RPMI8226 (cell line): ENCODE results near the gene CAV2.

Experiments used
- DNase-seq: peaks from one replicate; pipeline ENCODE4 v3.0.0-alpha.2; 2015

CAV2 gene

DNA sequence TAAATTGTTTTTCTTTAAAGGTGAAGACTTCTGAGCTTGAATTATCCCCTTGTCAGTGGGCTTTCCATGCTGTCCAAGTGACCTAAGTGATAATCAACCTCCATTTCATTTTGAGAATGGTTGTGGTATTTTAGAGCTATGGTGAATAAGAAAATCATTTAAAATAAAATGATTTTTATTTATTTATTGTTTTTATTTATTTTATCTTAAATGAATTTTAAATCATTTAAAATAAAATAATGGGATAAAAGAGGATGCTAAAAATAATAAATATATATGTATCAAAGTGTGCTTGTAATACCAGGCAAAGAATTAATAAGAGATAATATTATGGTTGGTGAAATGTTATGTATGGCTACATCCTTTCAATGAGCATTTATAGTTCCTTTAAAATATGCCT is 49.8 kb downstream of the CAV2 start:
- no peak for DNase-seq

DNA sequence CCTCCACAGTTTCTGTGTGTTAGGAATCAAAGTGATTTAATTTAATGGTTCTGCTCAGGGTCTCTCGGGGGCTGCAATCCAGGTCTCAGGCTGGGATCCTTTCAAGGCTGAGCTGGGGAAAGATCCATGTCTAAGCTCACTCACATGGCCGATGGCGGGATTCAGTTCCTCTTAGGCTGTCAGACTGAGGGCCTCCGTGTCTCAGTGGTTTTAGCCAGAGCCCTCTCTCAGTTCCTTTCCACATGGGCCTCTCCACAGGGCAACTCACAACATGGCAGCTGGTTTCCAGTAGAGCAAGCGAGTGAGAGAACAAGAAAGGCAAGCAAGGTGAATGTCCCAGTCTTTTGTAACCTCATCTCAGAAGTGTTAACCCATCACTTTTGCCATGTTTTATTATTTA is 52.2 kb downstream of the CAV2 start:
- no peak for DNase-seq

DNA sequence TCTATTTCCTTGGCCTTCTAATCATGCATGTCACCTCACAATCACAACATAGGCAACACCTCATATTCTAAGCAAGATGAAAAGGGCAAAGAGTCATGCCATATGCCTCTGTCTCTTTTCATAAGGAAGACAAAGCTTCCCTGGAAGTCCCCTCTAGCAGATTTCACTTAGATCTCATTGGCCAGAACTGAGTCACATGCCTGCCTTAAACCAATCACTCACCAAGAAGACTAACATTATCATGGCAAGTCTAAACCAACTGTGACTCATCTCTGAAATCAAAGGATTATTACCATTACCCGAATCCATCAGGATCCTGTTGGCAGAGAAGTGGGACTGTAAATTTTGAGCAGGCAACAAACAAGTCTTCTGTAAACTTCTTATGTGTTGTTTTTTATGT is 53.1 kb downstream of the CAV2 start:
- DNase-seq, result no peak

DNA sequence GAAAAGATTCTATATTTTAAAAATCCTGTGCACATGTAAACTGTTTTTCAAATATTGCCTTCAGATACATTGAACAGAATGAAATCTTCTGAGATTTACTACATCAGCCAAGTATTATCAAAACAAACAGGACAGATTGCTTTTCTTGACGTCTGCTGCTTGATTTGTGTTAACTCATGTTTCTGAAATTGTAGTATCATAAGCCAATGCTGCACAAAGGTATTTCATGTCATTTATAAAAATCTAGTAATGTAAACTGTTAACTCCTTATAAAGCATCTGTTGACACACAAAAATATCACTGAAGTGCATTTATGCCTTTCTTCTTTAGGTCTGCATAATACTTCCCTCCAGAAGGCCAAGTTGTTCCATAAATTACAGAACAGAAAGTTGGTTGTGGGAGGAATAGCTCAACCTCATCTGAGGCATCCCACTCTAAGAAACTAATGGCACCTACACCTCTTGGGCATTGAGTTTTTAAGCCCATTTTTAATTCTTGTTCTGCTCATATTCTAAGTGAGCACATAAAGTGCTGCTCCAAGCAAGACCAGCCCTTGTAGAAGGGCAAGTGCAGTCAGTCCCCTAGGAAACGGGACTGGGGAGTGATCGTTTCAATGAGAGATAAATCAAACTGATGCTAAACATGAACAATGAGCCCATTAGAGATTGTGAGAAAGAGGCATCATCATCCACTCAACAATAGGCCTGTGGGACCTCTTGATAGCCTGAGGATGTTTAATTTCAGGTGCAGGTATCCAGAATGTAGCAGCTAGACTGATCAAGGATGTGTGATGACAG is 53.8 kb downstream of the CAV2 start:
- DNase-seq, result no peak

DNA sequence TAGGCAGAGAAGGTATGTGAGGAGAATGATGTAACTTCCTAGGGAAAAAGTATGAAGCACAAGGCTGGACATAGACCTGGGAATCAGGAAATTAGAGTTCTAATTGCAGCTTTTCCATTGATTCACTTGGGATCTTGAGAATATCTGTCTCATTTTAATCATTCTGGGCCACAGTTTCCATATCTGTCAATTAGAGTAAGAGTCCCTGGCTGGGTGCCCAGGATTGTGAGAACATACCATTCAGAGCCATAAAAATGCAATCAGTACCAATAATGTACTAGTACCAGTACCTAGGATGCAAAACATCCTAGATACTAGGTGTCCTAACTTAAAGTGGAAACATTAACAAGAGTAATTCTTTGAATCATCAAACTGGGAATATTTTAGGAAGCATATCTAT is 54.9 kb downstream of the CAV2 start:
- no peak for DNase-seq

DNA sequence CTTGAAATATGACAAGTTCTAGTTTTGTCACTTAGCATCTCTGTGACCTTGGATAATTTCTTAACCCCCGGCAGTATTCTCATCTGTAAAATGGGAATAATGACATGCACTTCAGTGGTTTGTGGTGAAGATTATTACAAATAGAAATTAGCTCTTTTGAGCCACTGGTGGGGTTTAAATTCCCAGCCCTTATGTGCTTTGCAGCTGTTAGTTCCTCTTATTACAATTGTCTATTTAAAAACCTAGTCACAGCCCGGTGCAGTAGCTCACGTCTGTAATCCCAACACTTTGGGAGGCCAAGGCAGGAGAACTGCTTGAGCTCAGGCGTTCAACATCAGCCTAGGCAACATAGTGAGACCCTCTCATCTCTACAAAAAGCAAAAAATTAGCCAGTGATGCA is 55.4 kb downstream of the CAV2 start:
- no peak for DNase-seq

DNA sequence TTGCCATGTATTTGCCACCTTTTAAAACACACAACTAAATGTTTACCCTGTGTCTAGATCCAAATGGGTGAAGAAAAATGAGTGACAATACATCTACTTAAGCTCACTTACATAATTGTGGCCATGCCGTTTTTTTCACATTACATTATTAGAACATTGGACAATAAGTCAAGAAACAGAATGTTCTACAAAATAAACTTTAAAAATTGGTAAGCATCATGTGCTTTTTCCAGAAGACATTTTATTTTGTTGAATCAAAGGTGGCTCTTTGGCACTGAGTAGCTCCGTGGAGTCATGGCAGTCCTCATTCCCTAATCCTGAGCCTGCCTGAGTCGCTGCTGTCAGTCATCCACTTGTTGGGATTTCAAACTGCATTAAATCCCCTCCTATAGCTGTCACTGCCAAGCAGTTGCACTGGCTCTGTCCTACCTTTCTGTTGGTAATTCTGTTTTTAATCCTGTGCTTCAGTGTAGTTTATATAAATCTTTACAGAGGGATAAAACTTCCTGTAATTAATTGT is 57.6 kb downstream of the CAV2 start:
- no peak for DNase-seq

DNA sequence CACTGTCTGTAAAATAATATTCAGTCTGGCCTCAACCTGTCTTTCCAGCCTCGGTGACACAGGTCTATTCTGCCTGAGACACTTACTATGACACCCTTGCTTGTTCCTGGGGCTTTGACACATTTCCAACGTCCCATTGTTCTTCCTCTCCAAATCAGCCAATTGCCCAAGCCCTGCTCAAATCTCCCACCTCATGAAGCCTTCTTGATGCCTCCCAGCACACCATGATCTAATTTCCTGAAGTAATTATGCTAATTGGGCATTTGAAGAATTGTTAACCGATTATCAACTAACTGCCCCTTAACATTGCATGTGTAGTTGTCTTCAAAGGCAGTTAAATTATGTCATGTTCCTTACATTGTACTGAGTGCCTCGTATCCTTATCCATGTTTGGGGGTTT is 58.4 kb downstream of the CAV2 start:
- no peak for DNase-seq
